CD14-positive monocyte (primary cell): ENCODE data around the gene PXDC1. TPM values are rescaled to one million over a fixed set of nuclear protein-coding genes. Genes with fewer than 3 reads are reported as not detected.

Experiments used
- DNase-seq, 3 donors: peaks; one replicate each; pipeline ENCODE4 v3.0.0-alpha.2; 2011 to 2022
- H2AFZ ChIP-seq: 2 replicates; pipeline ENCODE4 v1.6.0; 2012; ENCODE audit warnings: mild to moderate bottlenecking, low read depth, low read length, inconsistent platforms; ENCODE audit not compliant: insufficient read depth, poor library complexity, severe bottlenecking
- H3K27ac ChIP-seq, 2 donors: 1 replicate in 1 of 2; 2 replicates in 1 of 2; pipeline ENCODE4 v1.5.1; 2012 to 2013; ENCODE audit warnings: low read length in 2 of 2, control low read depth in 1 of 2, inconsistent platforms in 1 of 2, low read depth in 1 of 2, mild to moderate bottlenecking in 1 of 2
- H3K27me3 ChIP-seq, 2 donors: one replicate each; pipeline versions ENCODE4 v1.6.0 to v1.6.1; 2011 to 2013; ENCODE audit warnings: low read length in 2 of 2; ENCODE audit not compliant: control insufficient read depth in 2 of 2, insufficient read depth in 2 of 2
- H3K36me3 ChIP-seq, 2 donors: replicated peaks in 1 of 2; 1 replicate in 1 of 2; 2 replicates in 1 of 2; pipeline versions ENCODE4 v1.5.1 to v1.6.1; 2012 to 2013; ENCODE audit warnings: low read length in 2 of 2, control low read depth in 1 of 2, inconsistent platforms in 1 of 2, mild to moderate bottlenecking in 1 of 2; ENCODE audit not compliant: insufficient read depth in 2 of 2, control insufficient read depth in 1 of 2
- H3K4me1 ChIP-seq, 2 donors: 1 replicate in 1 of 2; 2 replicates in 1 of 2; pipeline versions ENCODE4 v1.5.1 to v1.6.1; 2012 to 2013; ENCODE audit warnings: low read length in 2 of 2, control low read depth in 1 of 2, inconsistent platforms in 1 of 2, mild to moderate bottlenecking in 1 of 2, moderate library complexity in 1 of 2; ENCODE audit not compliant: insufficient read depth in 2 of 2, control insufficient read depth in 1 of 2
- H3K4me2 ChIP-seq: replicated peaks from 2 replicates; pipeline ENCODE3; 2012; ENCODE audit warnings: low read length, moderate library complexity, mild to moderate bottlenecking; ENCODE audit not compliant: poor library complexity, severe bottlenecking; ENCODE audit errors: extremely low read depth
- H3K4me3 ChIP-seq, 3 experiments: fragments of 200-600 bp in 1 of 3; sonication (generic) in 1 of 3; replicated peaks in 1 of 3; 1 replicate in 2 of 3; 2 replicates in 1 of 3; pipeline ENCODE4 v1.5.1; 2011 to 2013; ENCODE audit warnings: low read length in 3 of 3, mild to moderate bottlenecking in 3 of 3, control low read depth in 2 of 3, low read depth in 2 of 3, inconsistent platforms in 1 of 3, moderate library complexity in 1 of 3
- H3K79me2 ChIP-seq: 2 replicates; pipeline ENCODE4 v1.6.0; 2012; ENCODE audit warnings: mild to moderate bottlenecking, control low read depth, inconsistent platforms, low read length, moderate library complexity; ENCODE audit not compliant: insufficient read depth
- H3K9ac ChIP-seq: 2 replicates; pipeline ENCODE4 v1.6.0; 2017; ENCODE audit warnings: low read length, mild to moderate bottlenecking; ENCODE audit not compliant: insufficient read depth, poor library complexity, severe bottlenecking
- H3K9me3 ChIP-seq, 2 donors: replicated peaks in 1 of 2; 1 replicate in 1 of 2; 2 replicates in 1 of 2; pipeline versions ENCODE4 v1.5.1 to v1.6.1; 2012 to 2013; ENCODE audit warnings: low read length in 2 of 2, control low read depth in 1 of 2; ENCODE audit not compliant: control insufficient read depth in 1 of 2, insufficient read depth in 1 of 2
- H4K20me1 ChIP-seq: 2 replicates; pipeline ENCODE4 v1.6.0; 2012; ENCODE audit warnings: mild to moderate bottlenecking, low read length, control low read depth, moderate library complexity; ENCODE audit not compliant: insufficient read depth
- H3K27ac Mint-ChIP-seq, 7 donors: one replicate each; pipeline ENCODE4 v1.8.0; 2020; ENCODE audit warnings: mild to moderate bottlenecking in 7 of 7, mixed read lengths in 7 of 7, moderate library complexity in 6 of 7, inconsistent platforms in 2 of 7
- H3K27me3 Mint-ChIP-seq, 3 donors: one replicate each; pipeline ENCODE4 v1.8.0; 2021 to 2022; ENCODE audit warnings: low read depth in 3 of 3, mild to moderate bottlenecking in 3 of 3, mixed read lengths in 3 of 3, moderate library complexity in 3 of 3, inconsistent platforms in 1 of 3
- H3K36me3 Mint-ChIP-seq, 2 donors: one replicate each; pipeline ENCODE4 v1.8.0; 2020; ENCODE audit warnings: mixed read lengths in 2 of 2, inconsistent platforms in 1 of 2, mild to moderate bottlenecking in 1 of 2
- H3K4me1 Mint-ChIP-seq: one replicate; pipeline ENCODE4 v1.8.0; 2020; ENCODE audit warnings: mild to moderate bottlenecking, mixed read lengths
- H3K4me3 Mint-ChIP-seq, 2 donors: one replicate each; pipeline ENCODE4 v1.8.0; 2020; ENCODE audit warnings: mild to moderate bottlenecking in 2 of 2, mixed read lengths in 2 of 2, moderate library complexity in 1 of 2
- H3K9me3 Mint-ChIP-seq, 7 donors: one replicate each; pipeline ENCODE4 v1.8.0; 2020 to 2022; ENCODE audit warnings: mixed read lengths in 7 of 7, mild to moderate bottlenecking in 6 of 7, moderate library complexity in 6 of 7, inconsistent platforms in 2 of 7
- CTCF ChIP-seq: fragments of 200-600 bp; IDR thresholded peaks from one replicate; pipeline ENCODE4 v1.8.0; 2022; ENCODE audit warnings: antibody characterized with exemption, mild to moderate bottlenecking
- WGBS: methylation state at CpG from one replicate; pipeline ENCODE4 v1.1.5; 2013; ENCODE audit warnings: missing lambda C conversion rate; ENCODE audit not compliant: insufficient coverage; 5-methylcytosine and 5-hydroxymethylcytosine counted together
- intact Hi-C, 2 donors: fragments of 100-400 bp; cut with micrococcal nuclease; formaldehyde crosslinking; loops; one replicate each; pipeline versions ENCODE4 v1.15.0 to v1.15.1; 2023
- polyA plus RNA-seq, 3 donors: library from polyadenylated mRNA; depleted of rRNA in 1 of 3; unstranded in 2 of 3; stranded (reverse) in 1 of 3; fragments of 300-500 nt in 2 of 3; fragments of >200 nt in 1 of 3; fragmentation: Illumina TruSeq in 2 of 3; gene quantifications; 1 replicate in 2 of 3; 2 replicates in 1 of 3; pipeline ENCODE4 v1.2.3, GENCODE V29; 2012 to 2021

Gene PXDC1
- polyA plus RNA-seq, 3 donors, result 0.48 to 0.92 (median 0.55) TPM

DNA sequence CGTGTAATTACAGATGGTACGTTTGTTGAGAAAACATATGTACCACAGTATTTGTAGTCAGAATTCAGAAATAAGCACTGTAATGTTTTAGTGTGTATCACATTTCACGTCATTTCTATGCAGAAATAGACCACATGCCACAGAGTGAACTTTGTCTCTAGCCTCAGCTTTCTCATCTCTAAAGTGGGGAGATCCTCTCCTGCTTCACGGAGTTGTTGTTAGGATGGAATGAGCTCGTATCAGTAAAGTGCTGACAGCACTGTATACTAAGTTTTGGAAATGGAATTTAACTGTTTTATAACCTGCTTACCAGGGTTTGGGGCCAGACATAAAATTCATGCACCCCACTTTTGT is 34.2 kb upstream of the PXDC1 start:
- Histone ChIP-seq H3K9ac (no peak overlapping the region), H3K79me2 (no peaks in the 10 kb centered on the region), H3K4me3 (no peak overlapping the region), H3K36me3 (no peaks in the 10 kb centered on the region), H3K4me1 (no peaks in the 10 kb centered on the region), H3K27ac (no peak overlapping the region), H3K4me2 (no peak overlapping the region), H4K20me1 (no peaks in the 10 kb centered on the region), H2AFZ (no peak overlapping the region), H3K27me3 (no peaks in the 10 kb centered on the region), H3K9me3 (no peaks in the 10 kb centered on the region)
- no peak for DNase-seq
- no CpG with 5 or more reads among the region's 5 CpGs for WGBS
- intact Hi-C loops, result no loop called here
- no peak overlapping the region for H3K4me3 Mint-ChIP-seq
- H3K27ac Mint-ChIP-seq, result no peak overlapping the region
- TF ChIP-seq CTCF, result no peak
- H3K4me1 Mint-ChIP-seq, result no peaks in the 10 kb centered on the region
- no peaks in the 10 kb centered on the region for H3K36me3 Mint-ChIP-seq
- peaks cover 0 to 3% (median 2%) of the 10 kb centered on the region in 3 donors for H3K27me3 Mint-ChIP-seq
- peaks cover 0 to 2% (median 0%) of the 10 kb centered on the region in 7 donors for H3K9me3 Mint-ChIP-seq

DNA sequence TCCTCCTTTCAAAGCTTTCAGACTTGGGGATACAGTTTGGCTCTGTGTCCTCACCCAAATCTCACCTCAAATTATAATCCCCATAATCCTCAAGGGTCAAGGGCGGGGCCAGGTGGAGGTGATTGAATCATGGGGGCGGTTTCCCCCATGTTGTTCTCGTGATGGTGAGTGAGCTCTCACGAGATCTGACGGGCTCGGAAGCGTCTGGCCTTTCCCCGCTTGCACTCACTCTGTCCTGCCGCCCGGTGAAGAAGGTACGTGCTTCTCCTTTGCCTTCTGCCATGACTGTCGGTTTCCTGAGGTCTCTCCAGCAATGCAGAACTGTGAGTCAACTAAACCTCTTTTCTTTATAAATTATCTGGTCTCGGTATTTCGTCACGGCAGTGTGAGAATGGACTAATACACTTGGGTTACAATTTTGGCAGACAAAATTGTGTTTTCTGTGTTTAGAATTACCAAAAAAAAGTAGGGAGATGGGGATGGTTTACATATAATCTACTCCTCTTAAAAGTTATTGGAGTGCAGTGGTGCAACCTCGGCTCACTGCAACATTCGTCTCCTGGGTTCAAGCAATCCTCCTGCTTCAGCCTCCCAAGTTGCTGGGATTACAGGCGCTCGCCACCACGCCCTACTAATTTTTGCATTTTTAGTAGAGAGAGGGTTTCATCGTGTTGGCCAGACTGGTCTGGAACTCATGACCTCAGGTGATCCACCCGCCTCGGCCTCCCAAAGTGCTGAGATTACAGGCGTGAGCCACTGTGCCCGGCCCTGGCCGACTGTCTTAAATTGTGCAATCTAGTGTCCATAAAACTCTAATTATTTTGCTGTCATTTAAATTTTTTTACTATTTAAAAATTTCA is 33.6 kb upstream of the PXDC1 start:
- Histone ChIP-seq H3K4me2 (no peak overlapping the region), H3K9ac (no peak overlapping the region), H3K4me1 (no peaks in the 10 kb centered on the region), H3K36me3 (no peaks in the 10 kb centered on the region), H4K20me1 (no peaks in the 10 kb centered on the region), H3K9me3 (no peaks in the 10 kb centered on the region), H3K4me3 (no peak overlapping the region), H3K27me3 (no peaks in the 10 kb centered on the region), H3K27ac (no peak overlapping the region), H2AFZ (no peak overlapping the region), H3K79me2 (no peaks in the 10 kb centered on the region)
- Mint-ChIP-seq H3K9me3 (peaks cover 0 to 2% (median 0%) of the 10 kb centered on the region in 7 donors), H3K27me3 (peaks cover 0 to 4% (median 2%) of the 10 kb centered on the region in 3 donors), H3K27ac (no peak overlapping the region), H3K4me3 (no peak overlapping the region), H3K4me1 (no peaks in the 10 kb centered on the region), H3K36me3 (no peaks in the 10 kb centered on the region)
- TF ChIP-seq CTCF, result no peak
- DNase-seq, result no peak
- 91% methylated on average over 16 of the region's 26 CpGs for WGBS
- intact Hi-C loops, result no loop called here
